ENCODE data around the gene KLHL36. TPM values are rescaled to one million over a fixed set of nuclear protein-coding genes. Genes with fewer than 3 reads are reported as not detected.

The KLHL36 gene
- total and polyA plus RNA-seq, 9 of the 15 experiments (the other 6 are each of a cell fraction or from before 2014, with no cell fraction given), result 2.1 to 51.2 (median 18.5) TPM

- no peak overlapping the region for H3K27ac ChIP-seq (ENCODE audit: extremely low read depth, low read depth, low read length)
- H3K9me1 ChIP-seq (ENCODE audit: control insufficient read depth, insufficient read depth, low read length), result no peaks in the 10 kb centered on the region
- H3K4me1 ChIP-seq (replicated peaks in 1 of 2; ENCODE audit: control insufficient read depth in 2 of 2, insufficient read depth in 2 of 2, low read length in 2 of 2), result peaks cover 0 to 4% of the 10 kb centered on the region in 2 experiments; a peak in 1 of 5 replicates
- no peaks in the 10 kb centered on the region for H3K9me3 ChIP-seq (replicated peaks; ENCODE audit: control insufficient read depth, insufficient read depth, low read depth, low read length)
- FAIRE-seq (no peak), DNase-seq (ENCODE audit: extremely low read depth in 1 of 4, low spot score in 3 of 4) (no peak), ATAC-seq (no peak)
- H3K4me2 ChIP-seq (ENCODE audit: insufficient read depth, low read length), result no peak overlapping the region
- intact Hi-C loops (cut with micrococcal nuclease) (no loop called here), in situ Hi-C loops (cut with MboI) (no loop called here)
- H3K9ac ChIP-seq (ENCODE audit: insufficient read depth in 1 of 2, low read depth in 2 of 2, low read length in 2 of 2), result no peak overlapping the region
- BruUV-seq (replicated peaks), result no TSS peak
- H3K4me3 ChIP-seq, result no peak overlapping the region
- CTCF ChIA-PET (ENCODE audit: low intra/inter-chr PET ratio), result no interaction called here
- H3K79me2 ChIP-seq (ENCODE audit: control insufficient read depth, insufficient read depth, low read length), result no peaks in the 10 kb centered on the region
- POLR2A ChIA-PET, result interaction anchor here (0.6 kb wide), 1 partner anchor 103 kb away, joined by 4 read pairs; no protein-coding TSS in a partner anchor
- no peaks in the 10 kb centered on the region for H3K27me3 ChIP-seq (ENCODE audit: control insufficient read depth in 2 of 2, insufficient read depth in 2 of 2, low read length in 2 of 2)
- H2AFZ ChIP-seq (ENCODE audit: low read depth, low read length), result no peak overlapping the region
- H3K36me3 ChIP-seq (ENCODE audit: control insufficient read depth, insufficient read depth, low read length), result peaks cover 81% of the 10 kb centered on the region
- WGBS (ENCODE audit: insufficient coverage, low coverage, missing lambda C conversion rate), result 94% methylated on average over 43 of the region's 50 CpGs
- H4K20me1 ChIP-seq (replicated peaks; ENCODE audit: control insufficient read depth, insufficient read depth, low read length), result peaks cover 13% of the 10 kb centered on the region; the same call in 1 of the 2 replicates
- TF ChIP-seq SMC3 (conservative IDR thresholded peaks at IDR 0.05; ENCODE audit: insufficient read depth, low read depth, low read length) (no peak), FOXK2 (conservative IDR thresholded peaks at IDR 0.05 in 1 of 2, IDR thresholded peaks at IDR 0.05 in 1 of 2; ENCODE audit: low read depth in 2 of 2) (no peak), L3MBTL2 (IDR thresholded peaks at IDR 0.05) (no peak), ZBTB33 (CRISPR knock-in tag; IDR thresholded peaks at IDR 0.05) (peak; percentile 78; the same call in 1 of the 2 replicates)
These were observed 9.0 kb downstream of the KLHL36 start for GRCh38 chr16:84657229-84657837.
